C4-2B (cell line): Measurements from ENCODE around the gene LGALS7B.

Experiments
- ZFX ChIP-seq: fragments of 450-650 bp; IDR thresholded peaks from 2 replicates; pipeline ENCODE4 v1.6.1; 2017
- TF ChIP-seq, protein P1 (sequence below): fragments of 450-650 bp; conservative IDR thresholded peaks from 2 replicates; pipeline ENCODE4 v1.5.1; 2017; ENCODE audit warnings: mild to moderate bottlenecking

DNA sequence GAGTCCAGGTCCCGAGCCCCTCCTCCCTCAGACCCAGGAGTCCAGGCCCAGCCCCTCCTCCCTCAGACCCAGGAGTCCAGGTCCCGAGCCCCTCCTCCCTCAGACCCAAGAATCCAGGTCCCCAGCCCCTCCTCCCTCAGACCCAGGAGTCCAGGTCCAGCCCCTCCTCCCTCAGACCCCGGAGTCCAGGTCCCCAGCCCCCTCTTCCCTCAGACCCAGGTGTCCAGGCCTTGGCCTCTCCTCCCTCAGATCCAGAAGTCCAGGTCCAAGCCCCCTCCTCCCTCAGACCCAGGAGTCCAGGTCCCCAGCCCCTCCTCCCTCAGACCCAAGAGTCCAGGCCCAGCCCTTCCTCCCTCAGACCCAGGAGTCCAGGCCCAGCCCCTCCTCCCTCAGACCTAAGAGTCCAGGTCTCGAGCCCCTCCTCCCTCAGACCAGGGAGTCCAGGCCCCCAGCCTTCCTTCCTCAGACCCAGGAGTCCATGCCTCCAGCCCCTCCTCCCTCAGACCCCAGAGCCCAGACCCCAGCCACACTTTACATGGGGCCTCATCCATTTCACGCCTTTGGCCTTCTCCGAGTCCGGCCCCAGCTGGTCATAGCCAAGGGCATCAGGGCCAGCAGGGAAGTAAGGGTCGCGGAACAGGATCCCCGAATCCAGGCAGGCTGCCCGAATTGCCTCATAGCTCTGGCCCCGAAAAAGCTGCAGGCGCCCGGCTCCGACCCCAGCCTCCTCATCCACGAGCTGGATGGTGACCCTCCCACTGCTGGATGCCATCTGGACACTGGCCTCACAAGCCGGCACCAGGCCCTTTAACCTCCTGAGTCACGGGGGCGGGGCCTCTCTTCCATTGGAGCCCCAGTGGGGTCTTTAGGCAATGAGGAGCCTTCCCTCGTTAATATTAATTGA, 45.4 kb upstream of the LGALS7B start:
- TF ChIP-seq, protein P1, sequence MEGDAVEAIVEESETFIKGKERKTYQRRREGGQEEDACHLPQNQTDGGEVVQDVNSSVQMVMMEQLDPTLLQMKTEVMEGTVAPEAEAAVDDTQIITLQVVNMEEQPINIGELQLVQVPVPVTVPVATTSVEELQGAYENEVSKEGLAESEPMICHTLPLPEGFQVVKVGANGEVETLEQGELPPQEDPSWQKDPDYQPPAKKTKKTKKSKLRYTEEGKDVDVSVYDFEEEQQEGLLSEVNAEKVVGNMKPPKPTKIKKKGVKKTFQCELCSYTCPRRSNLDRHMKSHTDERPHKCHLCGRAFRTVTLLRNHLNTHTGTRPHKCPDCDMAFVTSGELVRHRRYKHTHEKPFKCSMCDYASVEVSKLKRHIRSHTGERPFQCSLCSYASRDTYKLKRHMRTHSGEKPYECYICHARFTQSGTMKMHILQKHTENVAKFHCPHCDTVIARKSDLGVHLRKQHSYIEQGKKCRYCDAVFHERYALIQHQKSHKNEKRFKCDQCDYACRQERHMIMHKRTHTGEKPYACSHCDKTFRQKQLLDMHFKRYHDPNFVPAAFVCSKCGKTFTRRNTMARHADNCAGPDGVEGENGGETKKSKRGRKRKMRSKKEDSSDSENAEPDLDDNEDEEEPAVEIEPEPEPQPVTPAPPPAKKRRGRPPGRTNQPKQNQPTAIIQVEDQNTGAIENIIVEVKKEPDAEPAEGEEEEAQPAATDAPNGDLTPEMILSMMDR: no peak
- TF ChIP-seq ZFX: no peak
